SK-N-SH treated with all-trans-retinoic acid at 6 μM for 48 hours (cell line): Measurements from ENCODE around the gene LPP.

Experiments used
- ATAC-seq: fragments of 200-7000 bp; cut with Tn5 transposase; 3 replicates; pipeline ENCODE4 v1.9.1; 2020; ENCODE audit warnings: mild to moderate bottlenecking, moderate library complexity
- ARNTL ChIP-seq: fragments of 450-650 bp; formaldehyde crosslinking; IDR thresholded peaks from 2 replicates; pipeline ENCODE4 v1.5.0; 2020; ENCODE audit warnings: low read depth, mild to moderate bottlenecking, moderate library complexity, borderline replicate concordance
- BACH2 ChIP-seq: fragments of 250-450 bp; sonication (Bioruptor Pico); IDR thresholded peaks from 2 replicates; pipeline ENCODE4 v1.9.0; 2021; ENCODE audit warnings: mild to moderate bottlenecking, borderline replicate concordance
- CREB5 ChIP-seq: fragments of 250-450 bp; sonication (Bioruptor Pico); IDR thresholded peaks from 2 replicates; pipeline ENCODE4 v1.5.1; 2020; ENCODE audit warnings: low read depth, mild to moderate bottlenecking, moderate library complexity
- CSDC2 ChIP-seq: fragments of 250-450 bp; sonication (Bioruptor Pico); IDR thresholded peaks from 2 replicates; pipeline ENCODE4 v1.5.0; 2020; ENCODE audit warnings: mild to moderate bottlenecking, moderate library complexity
- CSRNP3 ChIP-seq: fragments of 250-450 bp; sonication (Bioruptor Pico); IDR thresholded peaks from 2 replicates; pipeline ENCODE4 v1.5.1; 2021; ENCODE audit warnings: mild to moderate bottlenecking, moderate library complexity
- GLIS3 ChIP-seq: fragments of 250-450 bp; sonication (Bioruptor Pico); IDR thresholded peaks from 2 replicates; pipeline ENCODE4 v1.5.0; 2020; ENCODE audit warnings: mild to moderate bottlenecking, moderate library complexity
- ISL1 ChIP-seq: fragments of 250-450 bp; sonication (Bioruptor Pico); IDR thresholded peaks from 2 replicates; pipeline ENCODE4 v2.1.2; 2022; ENCODE audit warnings: mild to moderate bottlenecking, moderate library complexity
- OSR1 ChIP-seq: fragments of 250-450 bp; sonication (Bioruptor Pico); IDR thresholded peaks from 2 replicates; pipeline ENCODE4 v1.8.0; 2022; ENCODE audit warnings: moderate library complexity, mild to moderate bottlenecking, inconsistent platforms
- POU6F1 ChIP-seq: fragments of 250-450 bp; sonication (Bioruptor Pico); IDR thresholded peaks from 2 replicates; pipeline ENCODE4 v1.8.0; 2021; ENCODE audit warnings: low read depth, mild to moderate bottlenecking, moderate library complexity, borderline replicate concordance
- PPARA ChIP-seq: fragments of 250-450 bp; sonication (Bioruptor Pico); IDR thresholded peaks from 2 replicates; pipeline ENCODE4 v1.5.0; 2020; ENCODE audit warnings: mild to moderate bottlenecking, borderline replicate concordance
- RARB ChIP-seq: fragments of 250-450 bp; sonication (Bioruptor Pico); IDR thresholded peaks from 2 replicates; pipeline ENCODE4 v1.8.0; 2021; ENCODE audit warnings: mild to moderate bottlenecking, moderate library complexity
- SNAI2 ChIP-seq: fragments of 250-450 bp; sonication (Bioruptor Pico); IDR thresholded peaks from 2 replicates; pipeline ENCODE4 v1.5.0; 2020; ENCODE audit warnings: mild to moderate bottlenecking, moderate library complexity
- TCF4 ChIP-seq: fragments of 250-450 bp; sonication (Bioruptor Pico); IDR thresholded peaks from 2 replicates; pipeline ENCODE4 v1.8.0; 2021; ENCODE audit warnings: mild to moderate bottlenecking, moderate library complexity, borderline replicate concordance
- TOX ChIP-seq: fragments of 250-450 bp; sonication (Bioruptor Pico); IDR thresholded peaks from 2 replicates; pipeline ENCODE4 v1.8.0; 2021; ENCODE audit warnings: mild to moderate bottlenecking, moderate library complexity, borderline replicate concordance
- TSHZ2 ChIP-seq: fragments of 250-450 bp; sonication (Bioruptor Pico); IDR thresholded peaks from 2 replicates; pipeline ENCODE4 v1.5.0; 2020; ENCODE audit warnings: mild to moderate bottlenecking, moderate library complexity
- ZC3H10 ChIP-seq: fragments of 250-450 bp; sonication (Bioruptor Pico); IDR thresholded peaks from 2 replicates; pipeline ENCODE4 v1.5.1; 2021; ENCODE audit warnings: mild to moderate bottlenecking, moderate library complexity
- ZFP3 ChIP-seq: fragments of 250-450 bp; sonication (Bioruptor Pico); IDR thresholded peaks from 2 replicates; pipeline ENCODE4 v1.5.0; 2020; ENCODE audit warnings: mild to moderate bottlenecking, moderate library complexity
- ZFP30 ChIP-seq: fragments of 450-650 bp; formaldehyde crosslinking; IDR thresholded peaks from 2 replicates; pipeline ENCODE4 v1.5.0; 2022; ENCODE audit warnings: mild to moderate bottlenecking, moderate library complexity
- ZNF565 ChIP-seq: fragments of 450-650 bp; formaldehyde crosslinking; conservative IDR thresholded peaks from 2 replicates; pipeline ENCODE4 v1.5.0; 2020; ENCODE audit warnings: low read depth, mild to moderate bottlenecking, moderate library complexity
- ZNF70 ChIP-seq: fragments of 450-650 bp; formaldehyde crosslinking; IDR thresholded peaks from 2 replicates; pipeline ENCODE4 v1.5.0; 2020; ENCODE audit warnings: mild to moderate bottlenecking, moderate library complexity
- ZNF8 ChIP-seq: fragments of 450-650 bp; formaldehyde crosslinking; IDR thresholded peaks from 2 replicates; pipeline ENCODE4 v1.5.0; 2020; ENCODE audit warnings: mild to moderate bottlenecking, moderate library complexity

Gene LPP

GRCh38 chr3:188188911-188189310 lies 35.0 kb downstream of the LPP start (continued):
- no peak for TF ChIP-seq ZNF565 (CRISPR knock-in tag)
- TF ChIP-seq ARNTL = no peak
- TF ChIP-seq TCF4 = no peak
- TF ChIP-seq ZFP3 (CRISPR knock-in tag) = no peak
- no peak for TF ChIP-seq ZC3H10 (CRISPR knock-in tag)
- no peak for TF ChIP-seq ZNF8 (CRISPR knock-in tag)
- TF ChIP-seq TOX = no peak
- TF ChIP-seq SNAI2 = no peak
- TF ChIP-seq ISL1 = no peak
- TF ChIP-seq PPARA (CRISPR knock-in tag) = no peak
- TF ChIP-seq GLIS3 = no peak
- TF ChIP-seq ZFP30 (CRISPR knock-in tag) = no peak
- TF ChIP-seq OSR1 = no peak
- no peak for TF ChIP-seq CSRNP3
- no peak for TF ChIP-seq ZNF70

- no peak for ATAC-seq
- TF ChIP-seq CREB5 (CRISPR knock-in tag) = no peak
- no peak for TF ChIP-seq ZC3H10 (CRISPR knock-in tag)
- no peak for TF ChIP-seq ZNF70
- TF ChIP-seq RARB (CRISPR knock-in tag) = no peak
- TF ChIP-seq POU6F1 (CRISPR knock-in tag) = no peak
- TF ChIP-seq SNAI2 = no peak
- no peak for TF ChIP-seq OSR1
- TF ChIP-seq TOX = no peak
- no peak for TF ChIP-seq TCF4
- no peak for TF ChIP-seq TSHZ2 (CRISPR knock-in tag)
These were observed 37.5 kb downstream of the LPP start for GRCh38 chr3:188191460-188191859.

- no peak for TF ChIP-seq TCF4
- TF ChIP-seq ZFP3 (CRISPR knock-in tag) = peak; percentile 97
- no peak for ATAC-seq
These were observed 38.1 kb downstream of the LPP start for GRCh38 chr3:188192034-188192433.

- ATAC-seq = no peak
- TF ChIP-seq RARB (CRISPR knock-in tag) (no peak), ZC3H10 (CRISPR knock-in tag) (no peak), BACH2 (CRISPR knock-in tag) (no peak), OSR1 (no peak), ZFP3 (CRISPR knock-in tag) (no peak), ISL1 (no peak), CSDC2 (CRISPR knock-in tag) (no peak), POU6F1 (CRISPR knock-in tag) (no peak), ZNF8 (CRISPR knock-in tag) (no peak), SNAI2 (no peak), PPARA (CRISPR knock-in tag) (no peak), CSRNP3 (no peak), ZNF565 (CRISPR knock-in tag) (no peak), TCF4 (no peak), ZNF70 (no peak), TSHZ2 (CRISPR knock-in tag) (no peak)
These were observed 40.4 kb downstream of the LPP start for GRCh38 chr3:188194332-188194731.
